ENCODE results near the gene CLPSL1.
"Not testable (repeated sequence)": the region's sequence is repeated elsewhere in the genome, so short reads cannot be mapped to it uniquely, and the experiment has no call there.

The CLPSL1 gene, protein sequence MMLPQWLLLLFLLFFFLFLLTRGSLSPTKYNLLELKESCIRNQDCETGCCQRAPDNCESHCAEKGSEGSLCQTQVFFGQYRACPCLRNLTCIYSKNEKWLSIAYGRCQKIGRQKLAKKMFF

DNA sequence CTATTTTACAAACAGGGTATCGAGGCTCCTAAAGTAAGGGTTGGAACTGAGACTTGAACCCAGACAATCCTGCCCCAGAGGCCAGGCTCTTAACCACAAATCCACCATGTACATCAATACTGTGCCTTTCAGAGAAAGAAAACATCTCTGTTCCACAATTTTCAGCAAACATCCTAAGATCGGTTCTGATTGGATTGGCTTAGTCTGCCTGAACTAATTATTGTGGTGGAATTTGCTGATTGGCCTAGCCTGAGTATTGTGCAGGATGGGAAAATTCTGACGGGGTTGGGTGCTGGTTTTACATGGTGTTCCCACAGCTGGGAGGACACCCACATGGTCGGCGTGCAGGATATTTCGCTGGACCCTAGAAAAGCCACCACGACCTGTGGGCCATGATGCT, at the start of gene CLPSL1:
Gene CLPSL1, plus strand, starts transcription at position 301 of the 400 bp plus-strand sequence. Its CDS starts 92 bp downstream, at position 393.
- TF ChIP-seq, protein P1, sequence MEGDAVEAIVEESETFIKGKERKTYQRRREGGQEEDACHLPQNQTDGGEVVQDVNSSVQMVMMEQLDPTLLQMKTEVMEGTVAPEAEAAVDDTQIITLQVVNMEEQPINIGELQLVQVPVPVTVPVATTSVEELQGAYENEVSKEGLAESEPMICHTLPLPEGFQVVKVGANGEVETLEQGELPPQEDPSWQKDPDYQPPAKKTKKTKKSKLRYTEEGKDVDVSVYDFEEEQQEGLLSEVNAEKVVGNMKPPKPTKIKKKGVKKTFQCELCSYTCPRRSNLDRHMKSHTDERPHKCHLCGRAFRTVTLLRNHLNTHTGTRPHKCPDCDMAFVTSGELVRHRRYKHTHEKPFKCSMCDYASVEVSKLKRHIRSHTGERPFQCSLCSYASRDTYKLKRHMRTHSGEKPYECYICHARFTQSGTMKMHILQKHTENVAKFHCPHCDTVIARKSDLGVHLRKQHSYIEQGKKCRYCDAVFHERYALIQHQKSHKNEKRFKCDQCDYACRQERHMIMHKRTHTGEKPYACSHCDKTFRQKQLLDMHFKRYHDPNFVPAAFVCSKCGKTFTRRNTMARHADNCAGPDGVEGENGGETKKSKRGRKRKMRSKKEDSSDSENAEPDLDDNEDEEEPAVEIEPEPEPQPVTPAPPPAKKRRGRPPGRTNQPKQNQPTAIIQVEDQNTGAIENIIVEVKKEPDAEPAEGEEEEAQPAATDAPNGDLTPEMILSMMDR (IDR thresholded peaks at IDR 0.05; ENCODE audit: insufficient read depth, missing control alignments) = no peak
- no peak for FAIRE-seq
- DNase-seq (ENCODE audit: insufficient read length, low spot score) = no peak

DNA sequence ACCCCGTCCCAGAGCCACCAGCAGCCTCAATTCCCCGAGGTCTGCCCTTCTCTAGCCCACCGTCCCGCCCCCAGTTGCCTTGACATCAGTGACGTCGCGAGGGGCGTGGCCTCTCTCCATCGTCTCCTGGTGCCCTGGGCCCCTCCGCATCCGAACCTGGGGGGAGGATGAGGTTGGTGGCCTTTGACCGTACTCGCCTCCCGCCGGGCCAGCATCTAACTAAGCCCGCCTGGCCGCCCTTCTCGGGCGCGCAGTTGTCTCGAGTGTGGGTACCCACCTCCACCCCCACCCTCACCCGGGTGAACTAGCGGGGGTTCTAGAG, 49.4 kb upstream of the CLPSL1 start:
- no peak for FAIRE-seq
- peak; percentile 93 for DNase-seq (ENCODE audit: insufficient read length, low spot score)
- TF ChIP-seq, protein P1 (IDR thresholded peaks at IDR 0.05; ENCODE audit: insufficient read depth, missing control alignments) = no peak

DNA sequence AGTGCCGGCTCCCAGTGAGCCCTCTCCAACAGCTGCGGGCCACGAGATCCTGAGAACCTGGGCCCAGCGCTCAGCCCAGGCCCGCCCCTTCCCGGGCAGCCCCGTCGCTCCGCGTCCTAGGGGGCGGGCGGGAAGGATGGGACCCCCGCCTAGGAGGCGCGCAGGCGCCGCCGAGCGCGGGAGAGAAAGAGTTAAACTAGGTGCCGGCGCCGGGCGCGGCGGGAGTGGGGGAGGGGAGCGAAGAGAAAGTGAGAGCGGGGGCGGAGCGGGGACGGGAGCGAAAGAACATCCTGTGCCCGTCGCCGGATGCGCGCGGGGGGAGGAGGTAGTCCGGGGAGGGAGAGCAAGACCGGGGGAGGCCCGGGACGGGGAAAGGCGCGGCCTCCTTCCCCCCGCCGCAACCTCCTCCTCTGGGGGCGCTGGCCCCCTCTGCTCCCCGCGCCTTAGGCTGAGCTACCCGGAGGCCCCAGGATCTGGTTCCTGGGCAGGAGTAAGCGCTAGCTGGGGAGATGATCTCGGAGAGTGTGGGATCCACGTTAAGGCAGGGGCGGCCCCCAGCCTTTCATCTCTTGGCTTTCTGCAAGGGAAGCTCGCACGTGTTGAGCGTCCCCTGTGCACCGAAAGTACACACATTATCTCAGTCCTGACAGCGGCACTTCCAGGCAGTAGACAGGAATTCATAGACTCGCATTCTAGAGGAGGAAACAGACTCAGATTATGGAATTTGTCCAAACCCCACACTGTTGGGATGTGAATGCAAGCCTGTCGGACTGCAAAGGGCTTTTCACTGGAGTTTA, 48.9 kb upstream of the CLPSL1 start:
- peak; percentile 82 for DNase-seq (ENCODE audit: insufficient read length, low spot score)
- TF ChIP-seq, protein P1 (IDR thresholded peaks at IDR 0.05; ENCODE audit: insufficient read depth, missing control alignments) = no peak
- FAIRE-seq = no peak

DNA sequence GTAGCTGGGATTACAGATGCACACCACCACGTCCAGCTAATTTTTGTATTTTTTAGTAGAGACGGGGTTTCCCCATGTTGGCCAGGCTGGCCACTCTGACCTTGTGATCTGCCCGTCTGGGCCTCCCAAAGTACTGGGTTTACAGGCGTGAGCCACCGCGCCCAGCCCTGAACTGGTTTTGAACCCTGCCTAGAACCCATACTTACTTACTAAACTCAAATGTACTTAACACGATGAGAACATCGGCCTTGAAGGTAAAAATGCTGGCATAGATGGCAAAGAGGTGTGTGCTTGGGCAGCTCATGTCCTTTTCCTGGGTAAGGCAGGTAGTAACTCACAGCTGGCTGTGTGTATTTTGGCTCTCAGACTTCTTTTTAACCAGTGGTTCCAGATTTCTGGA, 47.2 kb upstream of the CLPSL1 start:
- TF ChIP-seq, protein P1 (IDR thresholded peaks at IDR 0.05; ENCODE audit: insufficient read depth, missing control alignments) = no peak
- DNase-seq (ENCODE audit: insufficient read length, low spot score) = no peak
- no peak for FAIRE-seq

DNA sequence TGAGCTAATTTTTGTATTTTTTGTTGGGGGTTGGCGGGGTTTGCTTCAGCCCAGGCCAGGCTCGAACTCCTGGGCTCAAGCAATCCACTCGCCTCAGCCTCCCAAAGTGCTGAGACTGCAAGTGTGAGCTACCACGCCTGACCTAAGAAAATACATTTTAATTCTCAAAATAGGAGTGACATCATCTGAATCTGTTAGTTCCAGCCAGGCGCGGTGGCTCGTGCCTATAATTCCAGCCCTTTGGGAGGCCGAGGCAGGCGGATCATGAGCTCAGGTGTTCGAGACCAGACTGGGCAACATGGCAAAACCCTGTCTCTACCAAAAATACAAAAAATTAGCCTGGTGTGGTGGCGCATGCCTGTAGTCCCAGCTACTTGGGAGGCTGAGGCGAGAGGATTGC, 46.5 kb upstream of the CLPSL1 start:
- DNase-seq (ENCODE audit: insufficient read length, low spot score); FAIRE-seq: not testable (repeated sequence)

DNA sequence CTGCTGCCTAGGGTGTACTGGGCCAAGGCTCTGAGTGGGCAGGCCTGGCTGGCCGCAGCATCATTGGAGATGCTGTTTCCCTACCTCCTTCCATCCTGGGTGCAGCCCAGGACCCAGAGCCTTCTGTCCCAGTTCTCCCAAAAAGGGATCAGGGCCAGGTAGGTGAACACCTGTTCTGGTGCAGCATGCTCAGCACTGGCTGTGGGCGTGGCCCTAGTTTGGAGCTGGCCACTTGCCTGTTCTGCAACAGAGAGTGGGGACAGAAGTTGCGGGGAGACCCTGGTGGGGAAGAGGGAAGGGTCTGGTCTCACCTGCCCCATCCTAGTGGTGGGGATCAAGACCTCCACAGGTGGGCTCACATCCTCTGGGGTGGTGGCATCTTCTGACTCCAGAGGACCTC, 45.4 kb upstream of the CLPSL1 start:
- FAIRE-seq = no peak

DNA sequence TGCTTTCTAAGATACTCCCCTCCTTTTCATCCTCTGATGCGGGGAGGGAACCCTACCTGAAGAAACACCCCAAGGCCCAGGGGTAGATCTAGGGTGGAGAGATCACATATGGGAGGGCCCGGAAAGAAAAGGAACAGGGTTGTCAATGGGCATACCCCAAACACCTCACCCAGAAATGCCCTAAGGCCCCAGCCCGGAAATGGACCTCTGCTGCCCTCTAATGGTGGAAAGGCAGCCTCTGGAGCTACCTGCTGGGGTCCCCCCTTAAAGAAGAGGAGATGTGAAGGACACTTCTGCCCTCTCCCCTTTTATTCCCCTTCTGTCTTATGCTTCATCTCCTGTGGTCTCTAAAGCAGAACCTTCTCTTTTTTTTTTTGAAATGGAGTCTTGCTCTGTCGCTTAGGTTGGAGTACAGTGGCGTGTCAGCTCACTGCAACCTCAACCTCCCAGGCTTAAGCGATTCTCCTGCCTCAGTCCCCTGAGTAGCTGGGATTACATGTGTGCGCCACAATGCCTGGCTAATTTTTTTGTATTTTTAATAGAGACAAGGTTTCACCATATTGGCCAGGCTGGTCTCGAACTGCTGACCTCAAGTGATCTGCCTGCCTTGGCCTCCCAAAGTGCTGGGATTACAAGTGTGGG, 44.4 kb upstream of the CLPSL1 start:
- no peak for FAIRE-seq
- TF ChIP-seq, protein P1 (IDR thresholded peaks at IDR 0.05; ENCODE audit: insufficient read depth, missing control alignments) = peak; percentile 87
- DNase-seq (ENCODE audit: insufficient read length, low spot score) = peak; percentile 75

More for the DNA sequence above, 45.4 kb upstream of the CLPSL1 start:
- no peak for DNase-seq (ENCODE audit: insufficient read length, low spot score)
- TF ChIP-seq, protein P1 (IDR thresholded peaks at IDR 0.05; ENCODE audit: insufficient read depth, missing control alignments) = no peak
